ENCODE measurements around the gene MGRN1.

Gene MGRN1

GRCh38 chr16:4624015-4624826, at the start of gene MGRN1:
Gene MGRN1 (plus strand): TSS chr16:4624826. CDS start chr16:4624961, 135 bp downstream.
- DNase-seq, result peak; percentile 85

GRCh38 chr16:4574919-4575705, 49.5 kb upstream of the MGRN1 start:
- no peak for DNase-seq

- DNase-seq, result no peak
Observed at GRCh38 chr16:4576008-4576407, 48.6 kb upstream of the MGRN1 start.

GRCh38 chr16:4578961-4579530, 45.6 kb upstream of the MGRN1 start:
- no peak for DNase-seq

- no peak for DNase-seq
Observed at GRCh38 chr16:4580250-4580649, 44.4 kb upstream of the MGRN1 start.

GRCh38 chr16:4583906-4584305, 40.7 kb upstream of the MGRN1 start:
- DNase-seq, result no peak

- no peak for DNase-seq
Observed at GRCh38 chr16:4586291-4586690, 38.3 kb upstream of the MGRN1 start.

- no peak for DNase-seq
Observed at GRCh38 chr16:4588386-4588785, 36.2 kb upstream of the MGRN1 start.

GRCh38 chr16:4588961-4589360, 35.7 kb upstream of the MGRN1 start:
- DNase-seq, result no peak

- DNase-seq, result no peak
Observed at GRCh38 chr16:4591191-4591590, 33.4 kb upstream of the MGRN1 start.

GRCh38 chr16:4591706-4592470, 32.7 kb upstream of the MGRN1 start:
- DNase-seq, result no peak

- no peak for DNase-seq
Observed at GRCh38 chr16:4593086-4593485, 31.5 kb upstream of the MGRN1 start.

GRCh38 chr16:4594433-4595410, 29.9 kb upstream of the MGRN1 start:
- DNase-seq, result no peak

GRCh38 chr16:4597174-4597573, 27.5 kb upstream of the MGRN1 start:
- no peak for DNase-seq

GRCh38 chr16:4599037-4599436, 25.6 kb upstream of the MGRN1 start:
- no peak for DNase-seq

- DNase-seq, result no peak
Observed at GRCh38 chr16:4599545-4599944, 25.1 kb upstream of the MGRN1 start.

GRCh38 chr16:4601036-4601863, 23.4 kb upstream of the MGRN1 start:
- no peak for DNase-seq

GRCh38 chr16:4601864-4602186, 22.8 kb upstream of the MGRN1 start:
- DNase-seq, result no peak

GRCh38 chr16:4602331-4602730, 22.3 kb upstream of the MGRN1 start:
- DNase-seq, result no peak

- no peak for DNase-seq
Observed at GRCh38 chr16:4603624-4604170, 20.9 kb upstream of the MGRN1 start.

GRCh38 chr16:4604401-4604800, 20.2 kb upstream of the MGRN1 start:
- no peak for DNase-seq
